Smooth muscle cell (in vitro differentiated cells): ENCODE measurements around the gene RPS6KA3. TPM values are rescaled to one million over a fixed set of nuclear protein-coding genes. Genes with fewer than 3 reads are reported as not detected.

Experiments
- DNase-seq: peaks from one replicate; lab custom pipeline; 2025; ENCODE audit not compliant: unreplicated experiment; lab: John Stamatoyannopoulos, UW
- H2AFZ ChIP-seq: fragments of 200-600 bp; sonication (generic); 2 replicates; pipeline ENCODE4 v1.6.0; 2016; ENCODE audit warnings: antibody characterized with exemption, low read depth, mild to moderate bottlenecking
- H3F3A ChIP-seq: fragments of 200-600 bp; sonication (generic); 2 replicates; pipeline ENCODE4 v1.6.0; 2017; ENCODE audit warnings: antibody characterized with exemption, low read depth
- H3K27ac ChIP-seq: fragments of 200-600 bp; sonication (generic); 2 replicates; pipeline ENCODE4 v1.5.1; 2016; ENCODE audit warnings: low read depth, mild to moderate bottlenecking
- H3K27me3 ChIP-seq: fragments of 200-600 bp; sonication (generic); 2 replicates; pipeline ENCODE4 v1.6.1; 2016; ENCODE audit warnings: low read depth, mild to moderate bottlenecking
- H3K36me3 ChIP-seq: fragments of 200-600 bp; sonication (generic); 2 replicates; pipeline ENCODE4 v1.5.1; 2016; ENCODE audit warnings: low read depth
- H3K4me1 ChIP-seq: fragments of 200-600 bp; sonication (generic); 2 replicates; pipeline ENCODE4 v1.5.1; 2016; ENCODE audit warnings: low read depth
- H3K4me2 ChIP-seq: fragments of 200-600 bp; sonication (generic); 2 replicates; pipeline ENCODE4 v1.6.0; 2016; ENCODE audit warnings: mild to moderate bottlenecking
- H3K4me3 ChIP-seq: fragments of 200-600 bp; sonication (generic); 2 replicates; pipeline ENCODE4 v1.5.1; 2016; ENCODE audit warnings: mild to moderate bottlenecking
- H3K79me2 ChIP-seq: fragments of 200-600 bp; sonication (generic); 2 replicates; pipeline ENCODE4 v1.6.0; 2016; ENCODE audit warnings: low read depth, mild to moderate bottlenecking
- H3K9ac ChIP-seq: fragments of 200-600 bp; sonication (generic); 2 replicates; pipeline ENCODE4 v1.6.0; 2016; ENCODE audit warnings: low read depth
- H3K9me3 ChIP-seq: fragments of 200-600 bp; sonication (generic); replicated peaks from 2 replicates; pipeline ENCODE4 v1.5.1; 2016; ENCODE audit warnings: low read depth
- H4K20me1 ChIP-seq: fragments of 200-600 bp; sonication (generic); 2 replicates; pipeline ENCODE4 v1.6.0; 2016; ENCODE audit warnings: low read depth
- WGBS: methylation state at CpG from one replicate; pipeline ENCODE4 v1.1.7; 2016; ENCODE audit warnings: low lambda C conversion rate; 5-methylcytosine and 5-hydroxymethylcytosine counted together
- polyA plus RNA-seq: library from polyadenylated mRNA; unstranded; fragments of >200 nt; fragmentation: Nextera tagmentation; extraction: Ambion mirVana; gene quantifications from 2 replicates; pipeline ENCODE4 v1.2.1, GENCODE V29; 2016
- total RNA-seq: library from RNA; depleted of rRNA; stranded (reverse); fragments of >200 nt; gene quantifications from 2 replicates; pipeline ENCODE4 v1.2.3, GENCODE V29; 2014
- TF ChIP-seq, protein P1 (sequence below): fragments of 200-600 bp; sonication (generic); IDR thresholded peaks from 2 replicates; pipeline ENCODE4 v1.5.1; 2017; ENCODE audit warnings: borderline replicate concordance, mild to moderate bottlenecking, antibody characterized with exemption; ENCODE audit not compliant: insufficient read depth, poor library complexity, severe bottlenecking

Gene RPS6KA3
- total and polyA plus RNA-seq, 2 experiments from 2014 or later = 15.4 to 37.2 TPM

- WGBS = 62% methylated on average over 74 of the region's 91 CpGs
- H3K4me3 ChIP-seq = peak within 1 kb of the TSS; percentile 39
- H3K4me2 ChIP-seq = peak within 1 kb of the TSS; percentile 76
- no peak within 1 kb of the TSS for H2AFZ ChIP-seq
- DNase-seq = no peak
- H3F3A ChIP-seq = no peaks in the 10 kb centered on the region
- no peaks in the 10 kb centered on the region for H3K79me2 ChIP-seq
- no peaks in the 10 kb centered on the region for H3K9me3 ChIP-seq
- H3K9ac ChIP-seq = no peak within 1 kb of the TSS
- H3K4me1 ChIP-seq = no peaks in the 10 kb centered on the region
- no peak within 1 kb of the TSS for H3K27ac ChIP-seq
- H4K20me1 ChIP-seq = no peaks in the 10 kb centered on the region
- TF ChIP-seq, protein P1, sequence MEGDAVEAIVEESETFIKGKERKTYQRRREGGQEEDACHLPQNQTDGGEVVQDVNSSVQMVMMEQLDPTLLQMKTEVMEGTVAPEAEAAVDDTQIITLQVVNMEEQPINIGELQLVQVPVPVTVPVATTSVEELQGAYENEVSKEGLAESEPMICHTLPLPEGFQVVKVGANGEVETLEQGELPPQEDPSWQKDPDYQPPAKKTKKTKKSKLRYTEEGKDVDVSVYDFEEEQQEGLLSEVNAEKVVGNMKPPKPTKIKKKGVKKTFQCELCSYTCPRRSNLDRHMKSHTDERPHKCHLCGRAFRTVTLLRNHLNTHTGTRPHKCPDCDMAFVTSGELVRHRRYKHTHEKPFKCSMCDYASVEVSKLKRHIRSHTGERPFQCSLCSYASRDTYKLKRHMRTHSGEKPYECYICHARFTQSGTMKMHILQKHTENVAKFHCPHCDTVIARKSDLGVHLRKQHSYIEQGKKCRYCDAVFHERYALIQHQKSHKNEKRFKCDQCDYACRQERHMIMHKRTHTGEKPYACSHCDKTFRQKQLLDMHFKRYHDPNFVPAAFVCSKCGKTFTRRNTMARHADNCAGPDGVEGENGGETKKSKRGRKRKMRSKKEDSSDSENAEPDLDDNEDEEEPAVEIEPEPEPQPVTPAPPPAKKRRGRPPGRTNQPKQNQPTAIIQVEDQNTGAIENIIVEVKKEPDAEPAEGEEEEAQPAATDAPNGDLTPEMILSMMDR = no peak
- H3K36me3 ChIP-seq = no peaks in the 10 kb centered on the region
- peaks cover 30% of the 10 kb centered on the region for H3K27me3 ChIP-seq
Measured at GRCh38 chrX:20116577-20117240, 150.0 kb downstream of the RPS6KA3 start, which contains the start of gene MAP7D2. TSS of gene MAP7D2 (minus strand) at chrX:20116907. CDS start at chrX:20116879, 28 bp downstream.

- Histone ChIP-seq H3K4me3 (peak overlapping the region; percentile 39), H3K4me1 (no peaks in the 10 kb centered on the region), H3F3A (no peaks in the 10 kb centered on the region), H2AFZ (no peak overlapping the region), H3K79me2 (no peaks in the 10 kb centered on the region), H3K9me3 (no peaks in the 10 kb centered on the region), H3K4me2 (peak overlapping the region; percentile 76), H3K9ac (no peak overlapping the region), H3K27ac (no peak overlapping the region), H3K36me3 (no peaks in the 10 kb centered on the region), H3K27me3 (peaks cover 30% of the 10 kb centered on the region), H4K20me1 (no peaks in the 10 kb centered on the region)
- 50% methylated on average over 46 of the region's 47 CpGs for WGBS
- DNase-seq = no peak
- TF ChIP-seq, protein P1 = no peak
Measured at GRCh38 chrX:20116087-20116576, 150.6 kb downstream of the RPS6KA3 start.

GRCh38 chrX:20112022-20112774, 154.5 kb downstream of the RPS6KA3 start:
- TF ChIP-seq, protein P1 = no peak
- no peaks in the 10 kb centered on the region for H3K4me1 ChIP-seq
- no peak overlapping the region for H3K9ac ChIP-seq
- no peak overlapping the region for H3K4me2 ChIP-seq
- WGBS = 84% methylated on average over 14 of the region's 14 CpGs
- no peaks in the 10 kb centered on the region for H3K9me3 ChIP-seq
- no peak overlapping the region for H3K4me3 ChIP-seq
- no peaks in the 10 kb centered on the region for H3K79me2 ChIP-seq
- H3K36me3 ChIP-seq = no peaks in the 10 kb centered on the region
- H4K20me1 ChIP-seq = no peaks in the 10 kb centered on the region
- peaks cover 20% of the 10 kb centered on the region for H3K27me3 ChIP-seq
- no peak overlapping the region for H3K27ac ChIP-seq
- no peak overlapping the region for H2AFZ ChIP-seq
- H3F3A ChIP-seq = no peaks in the 10 kb centered on the region
- DNase-seq = no peak
